IMR-90 (cell line): ENCODE measurements around the gene GADL1. TPM values are rescaled to one million over a fixed set of nuclear protein-coding genes. Genes with fewer than 3 reads are reported as not detected.

ENCODE experiments used
- ATAC-seq: fragments of 200-7000 bp; cut with Tn5 transposase; 2 replicates; pipeline ENCODE4 v1.9.1; 2020; ENCODE audit warnings: low read depth, mild to moderate bottlenecking, moderate library complexity
- BruUV-seq: library from RNA; stranded (reverse); fragments of 400-500 nt; replicated peaks from 2 replicates; lab custom pipeline; 2021; lab: Mats Ljungman, UMichigan
- CTCF ChIA-PET: fragments of 300-600 bp; formaldehyde crosslinking; extraction: SDS; loops from one replicate; lab custom pipeline; 2021; ENCODE audit warnings: antibody characterized with exemption; lab: Yijun Ruan, JAX
- POLR2A ChIA-PET: fragments of 300-600 bp; sonication (Branson Sonifier 250); formaldehyde crosslinking; loops from one replicate; lab custom pipeline; 2022; ENCODE audit warnings: antibody characterized with exemption; ENCODE audit not compliant: unreplicated experiment; lab: Charles Lee
- DNase-seq: peaks from one replicate; pipeline ENCODE4 v3.0.0; 2013
- H2AFZ ChIP-seq: replicated peaks from 2 replicates; pipeline ENCODE3; 2013; ENCODE audit warnings: low read length, mild to moderate bottlenecking; ENCODE audit not compliant: poor library complexity
- H2AK5ac ChIP-seq: 2 replicates; pipeline ENCODE4 v1.6.1; 2013; ENCODE audit warnings: low read depth, low read length, inconsistent platforms
- H2AK9ac ChIP-seq: replicated peaks from 2 replicates; pipeline ENCODE3; 2013; ENCODE audit warnings: mild to moderate bottlenecking, low read depth, low read length, moderate library complexity; ENCODE audit not compliant: poor library complexity
- H2BK120ac ChIP-seq: 2 replicates; pipeline ENCODE4 v1.6.1; 2013; ENCODE audit warnings: low read depth, low read length, inconsistent platforms
- H2BK15ac ChIP-seq: 3 replicates; pipeline ENCODE4 v1.6.1; 2013; ENCODE audit warnings: low read depth, low read length, inconsistent platforms
- H2BK20ac ChIP-seq: 2 replicates; pipeline ENCODE4 v1.6.1; 2013; ENCODE audit warnings: low read depth, mild to moderate bottlenecking, inconsistent platforms, low read length, moderate library complexity
- H2BK5ac ChIP-seq: 2 replicates; pipeline ENCODE4 v1.6.1; 2013; ENCODE audit warnings: mild to moderate bottlenecking, low read depth, low read length, inconsistent platforms; ENCODE audit not compliant: poor library complexity, severe bottlenecking
- H3K14ac ChIP-seq: replicated peaks from 2 replicates; pipeline ENCODE4 v1.6.1; 2013; ENCODE audit warnings: low read depth, low read length, inconsistent platforms
- H3K18ac ChIP-seq: 2 replicates; pipeline ENCODE4 v1.6.1; 2013; ENCODE audit warnings: low read depth, low read length, control low read depth
- H3K23ac ChIP-seq: 2 replicates; pipeline ENCODE4 v1.6.1; 2013; ENCODE audit warnings: low read depth, low read length, inconsistent platforms
- H3K27ac ChIP-seq: 2 replicates; pipeline ENCODE4 v1.5.1; 2013; ENCODE audit warnings: mild to moderate bottlenecking, control low read depth, low read length; ENCODE audit not compliant: insufficient read depth
- H3K27me3 ChIP-seq: 2 replicates; pipeline ENCODE4 v1.6.1; 2013; ENCODE audit warnings: low read length; ENCODE audit not compliant: control insufficient read depth, insufficient read depth
- H3K36me3 ChIP-seq: 2 replicates; pipeline ENCODE4 v1.6.1; 2013; ENCODE audit warnings: low read length, mixed read lengths; ENCODE audit not compliant: control insufficient read depth, insufficient read depth
- H3K4ac ChIP-seq: 2 replicates; pipeline ENCODE4 v1.6.1; 2013; ENCODE audit warnings: low read depth, low read length, inconsistent platforms
- H3K4me1 ChIP-seq: 2 replicates; pipeline ENCODE4 v1.6.1; 2013; ENCODE audit warnings: low read length, mixed read lengths; ENCODE audit not compliant: control insufficient read depth, insufficient read depth
- H3K4me2 ChIP-seq: 2 replicates; pipeline ENCODE4 v1.6.1; 2013; ENCODE audit warnings: low read depth, mild to moderate bottlenecking, control low read depth, low read length, moderate library complexity
- H3K4me3 ChIP-seq: 2 replicates; pipeline ENCODE4 v1.5.1; 2013; ENCODE audit warnings: low read depth, mild to moderate bottlenecking, control low read depth, low read length, moderate library complexity; ENCODE audit not compliant: insufficient read depth
- H3K56ac ChIP-seq: 2 replicates; pipeline ENCODE4 v1.6.1; 2013; ENCODE audit warnings: low read length, inconsistent platforms; ENCODE audit not compliant: insufficient read depth; ENCODE audit errors: extremely low read depth
- H3K79me1 ChIP-seq, 2 experiments: 2 replicates each; pipeline ENCODE4 v1.6.1; 2013; ENCODE audit warnings: low read length in 2 of 2, inconsistent platforms in 1 of 2, low read depth in 1 of 2
- H3K9ac ChIP-seq: 2 replicates; pipeline ENCODE4 v1.6.1; 2013; ENCODE audit warnings: low read depth, low read length, control low read depth
- H3K9me1 ChIP-seq: 2 replicates; pipeline ENCODE4 v1.6.1; 2013; ENCODE audit warnings: low read length, inconsistent platforms; ENCODE audit not compliant: insufficient read depth
- H3K9me3 ChIP-seq: 2 replicates; pipeline ENCODE4 v1.6.1; 2013; ENCODE audit warnings: low read length; ENCODE audit not compliant: control insufficient read depth, insufficient read depth
- H4K20me1 ChIP-seq: 2 replicates; pipeline ENCODE4 v1.6.1; 2013; ENCODE audit warnings: low read length, inconsistent platforms; ENCODE audit not compliant: insufficient read depth
- H4K5ac ChIP-seq: 2 replicates; pipeline ENCODE4 v1.6.1; 2013; ENCODE audit warnings: mild to moderate bottlenecking, low read depth, low read length, control low read depth
- H4K8ac ChIP-seq, 2 experiments: 2 replicates each; pipeline ENCODE4 v1.6.1; 2013; ENCODE audit warnings: low read depth in 2 of 2, low read length in 2 of 2, control low read depth in 1 of 2, inconsistent platforms in 1 of 2
- H4K91ac ChIP-seq: 2 replicates; pipeline ENCODE4 v1.6.1; 2013; ENCODE audit warnings: low read depth, low read length, inconsistent platforms; ENCODE audit not compliant: insufficient read depth
- CEBPB ChIP-seq: IDR thresholded peaks from 2 replicates; pipeline ENCODE4 v1.6.1; 2012; ENCODE audit warnings: low read depth, low read length, improper control_type of control experiment
- CHD1 ChIP-seq: IDR thresholded peaks from 2 replicates; pipeline ENCODE4 v1.6.1; 2012; ENCODE audit warnings: low read depth, low read length, improper control_type of control experiment
- FOS ChIP-seq: fragments of 150-350 bp; IDR thresholded peaks from 2 replicates; pipeline ENCODE4 v1.6.1; 2016; ENCODE audit warnings: low read depth, low read length
- MAFK ChIP-seq: IDR thresholded peaks from 2 replicates; pipeline ENCODE4 v1.6.1; 2012; ENCODE audit warnings: low read depth, low read length, improper control_type of control experiment
- MXI1 ChIP-seq: IDR thresholded peaks from 2 replicates; pipeline ENCODE4 v1.6.1; 2012; ENCODE audit warnings: low read depth, mild to moderate bottlenecking, low read length, moderate library complexity, borderline replicate concordance
- RCOR1 ChIP-seq: IDR thresholded peaks from 2 replicates; pipeline ENCODE4 v1.6.1; 2012; ENCODE audit warnings: mild to moderate bottlenecking, low read length, improper control_type of control experiment; ENCODE audit not compliant: insufficient replicate concordance
- RFX5 ChIP-seq: IDR thresholded peaks from 2 replicates; pipeline ENCODE4 v1.8.0; 2012; ENCODE audit warnings: low read depth, mild to moderate bottlenecking, low read length, moderate library complexity
- SMC3 ChIP-seq: fragments of 150-350 bp; IDR thresholded peaks from 2 replicates; pipeline ENCODE4 v1.6.1; 2016; ENCODE audit warnings: low read depth, mild to moderate bottlenecking, antibody characterized with exemption, low read length, moderate library complexity
- USF2 ChIP-seq: fragments of 150-350 bp; IDR thresholded peaks from 2 replicates; pipeline ENCODE4 v1.6.1; 2017; ENCODE audit warnings: mild to moderate bottlenecking, antibody characterized with exemption, low read length, low read depth
- WGBS, 2 experiments: methylation state at CpG; one replicate each; pipeline versions ENCODE4 v1.1.5 to v1.1.7; 2013; ENCODE audit warnings: missing lambda C conversion rate in 2 of 2; ENCODE audit not compliant: insufficient read length in 1 of 2; ENCODE audit errors: extremely low coverage in 2 of 2; 5-methylcytosine and 5-hydroxymethylcytosine counted together
- dilution Hi-C: fragments of 300-500 bp; cut with HindIII; formaldehyde crosslinking; loops from one replicate; pipeline ENCODE4 v1.14.3; 2018; ENCODE audit warnings: low sequenced_read_pairs; ENCODE audit not compliant: unreplicated experiment
- in situ Hi-C: fragments of 300-500 bp; cut with MboI; formaldehyde crosslinking; loops from 3 replicates; pipeline ENCODE4 v1.14.3; 2019; ENCODE audit warnings: low sequenced_read_pairs, inconsistent platforms, mixed read lengths
- intact Hi-C: fragments of 100-400 bp; cut with micrococcal nuclease; formaldehyde crosslinking; loops from 2 replicates; pipeline ENCODE4 v1.10.0; 2022
- polyA plus RNA-seq, 3 experiments: library from polyadenylated mRNA; depleted of rRNA; stranded (reverse); fragments of >200 nt; gene quantifications; 2 replicates each; pipeline ENCODE4 v1.2.3, GENCODE V29; 2012; ENCODE audit warnings: low replicate concordance in 1 of 3
- total RNA-seq: library from RNA; depleted of rRNA; stranded (reverse); fragments of >200 nt; gene quantifications from 2 replicates; pipeline ENCODE4 v1.2.3, GENCODE V29; 2012
- TF ChIP-seq, protein P1 (sequence below): fragments of 150-350 bp; IDR thresholded peaks from 2 replicates; pipeline ENCODE4 v1.6.1; 2016; ENCODE audit warnings: low read depth, mild to moderate bottlenecking, low read length, moderate library complexity, borderline replicate concordance

GADL1 gene
- total and polyA plus RNA-seq, 2 of the 4 experiments (the other 2 are of a cell fraction), result not detected

- no peaks in the 10 kb centered on the region for H3K27me3 ChIP-seq
- no peak overlapping the region for H4K5ac ChIP-seq
- H2AFZ ChIP-seq, result no peak overlapping the region
- H2BK120ac ChIP-seq, result no peak overlapping the region
- intact Hi-C loops, result no loop called here
- no peak overlapping the region for H3K4me3 ChIP-seq
- DNase-seq, result no peak
- H2BK15ac ChIP-seq, result no peak overlapping the region
- in situ Hi-C loops, result no loop called here
- H3K9me3 ChIP-seq, result no peaks in the 10 kb centered on the region
- peaks cover 19% of the 10 kb centered on the region for H3K4me1 ChIP-seq
- dilution Hi-C loops, result no loop called here
- H3K18ac ChIP-seq, result no peak overlapping the region
- H3K36me3 ChIP-seq, result peaks cover 23% of the 10 kb centered on the region
- no peak overlapping the region for H3K4me2 ChIP-seq
- H3K14ac ChIP-seq, result no peak overlapping the region
- no peak overlapping the region for H2BK5ac ChIP-seq
- no TSS peak for BruUV-seq
- H4K20me1 ChIP-seq, result no peaks in the 10 kb centered on the region
- no peak overlapping the region for H4K8ac ChIP-seq
- no peak for TF ChIP-seq RFX5
- TF ChIP-seq RCOR1, result no peak
- TF ChIP-seq MAFK, result no peak
- no peak for TF ChIP-seq CHD1
- no peak for TF ChIP-seq MXI1
- no peak for TF ChIP-seq USF2
- no peak for TF ChIP-seq CEBPB
- TF ChIP-seq FOS, result no peak
- TF ChIP-seq SMC3, result no peak
- TF ChIP-seq, protein P1, sequence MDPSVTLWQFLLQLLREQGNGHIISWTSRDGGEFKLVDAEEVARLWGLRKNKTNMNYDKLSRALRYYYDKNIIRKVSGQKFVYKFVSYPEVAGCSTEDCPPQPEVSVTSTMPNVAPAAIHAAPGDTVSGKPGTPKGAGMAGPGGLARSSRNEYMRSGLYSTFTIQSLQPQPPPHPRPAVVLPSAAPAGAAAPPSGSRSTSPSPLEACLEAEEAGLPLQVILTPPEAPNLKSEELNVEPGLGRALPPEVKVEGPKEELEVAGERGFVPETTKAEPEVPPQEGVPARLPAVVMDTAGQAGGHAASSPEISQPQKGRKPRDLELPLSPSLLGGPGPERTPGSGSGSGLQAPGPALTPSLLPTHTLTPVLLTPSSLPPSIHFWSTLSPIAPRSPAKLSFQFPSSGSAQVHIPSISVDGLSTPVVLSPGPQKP, result no peak
- no peak for ATAC-seq
- H2BK20ac ChIP-seq, result no peak overlapping the region
- H4K91ac ChIP-seq, result no peak overlapping the region
- peaks cover 16 to 56% of the 10 kb centered on the region in 2 experiments for H3K79me1 ChIP-seq
- H2AK9ac ChIP-seq, result no peak overlapping the region
- no peak overlapping the region for H3K23ac ChIP-seq
- no peak overlapping the region for H2AK5ac ChIP-seq
- CTCF ChIA-PET, result no interaction called here
- peaks cover 15% of the 10 kb centered on the region for H3K9me1 ChIP-seq
- WGBS, 2 experiments, result no CpG with 5 or more reads among the region's 2 CpGs
- no peak overlapping the region for H3K56ac ChIP-seq
- POLR2A ChIA-PET, result no interaction called here
- H3K27ac ChIP-seq, result no peak overlapping the region
- no peak overlapping the region for H3K9ac ChIP-seq
- H3K4ac ChIP-seq, result no peak overlapping the region
These were observed 207.7 kb downstream of the GADL1 start for GRCh38 chr3:30686799-30687198.
